WTC11 (cell line): Measurements from ENCODE around the gene NEK11.

Experiments used
- ATF3 ChIP-seq: sonication (generic); formaldehyde crosslinking; conservative IDR thresholded peaks from 2 replicates; pipeline ENCODE4 v1.8.1; 2022; ENCODE audit warnings: mild to moderate bottlenecking, missing genetic modification reagents
- CTCF ChIP-seq: fragments of 200-600 bp; IDR thresholded peaks from 2 replicates; pipeline ENCODE4 v1.8.0; 2022; ENCODE audit warnings: antibody characterized with exemption
- RELA ChIP-seq: sonication (generic); formaldehyde crosslinking; IDR thresholded peaks from 2 replicates; pipeline ENCODE4 v1.8.1; 2022; ENCODE audit warnings: missing genetic modification reagents, mild to moderate bottlenecking, borderline replicate concordance
- ZNF232 ChIP-seq: sonication (generic); formaldehyde crosslinking; IDR thresholded peaks from 2 replicates; pipeline ENCODE4 v1.8.0; 2022; ENCODE audit warnings: mild to moderate bottlenecking, missing genetic modification reagents

DNA sequence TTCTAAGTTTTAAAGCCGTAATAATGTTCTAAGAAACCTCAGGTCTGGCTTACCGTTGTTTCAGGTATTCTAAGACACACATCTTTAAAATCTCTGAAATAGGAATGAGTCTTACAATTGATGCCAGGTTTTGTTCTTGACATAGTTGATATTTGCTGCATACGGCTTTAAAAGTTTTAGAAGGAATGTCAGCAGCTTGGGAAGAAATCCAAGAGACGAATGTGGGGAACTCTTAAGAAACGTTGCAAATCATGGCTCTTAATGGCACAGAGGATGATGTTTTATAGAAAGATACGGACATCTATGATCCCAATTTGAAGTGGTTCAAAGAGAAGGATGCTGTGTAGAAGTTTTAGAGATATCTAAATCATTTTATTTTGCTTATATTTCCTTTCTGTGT, 366.4 kb downstream of the NEK11 start:
- TF ChIP-seq CTCF (no peak), ZNF232 (CRISPR knock-in tag) (no peak), ATF3 (CRISPR knock-in tag) (no peak), RELA (CRISPR knock-in tag) (no peak)
